Lung (tissue), 12 donors: ENCODE measurements around the gene DERA. TPM values are rescaled to one million over a fixed set of nuclear protein-coding genes. Genes with fewer than 3 reads are reported as not detected.
"Not testable (repeated sequence)": the region's sequence is repeated elsewhere in the genome, so short reads cannot be mapped to it uniquely, and the experiment has no call there.

Source experiments
- ATAC-seq: fragments of 200-7000 bp; cut with Tn5 transposase; one replicate; pipeline ENCODE4 v1.9.1; 2020; ENCODE audit warnings: moderate number of reproducible peaks; ENCODE audit not compliant: insufficient read depth, low FRiP score
- DNase-seq, 3 donors: peaks; one replicate each; pipeline ENCODE4 v3.0.0-alpha.2; 2013 to 2017
- H3K27ac ChIP-seq, 2 donors: one replicate each; pipeline ENCODE4 v1.5.1; 2013; ENCODE audit warnings: mild to moderate bottlenecking in 2 of 2, moderate library complexity in 2 of 2, control low read depth in 1 of 2, inconsistent platforms in 1 of 2, low read depth in 1 of 2, low read length in 1 of 2
- H3K27me3 ChIP-seq, 3 donors: one replicate each; pipeline ENCODE4 v1.5.1; 2013; ENCODE audit warnings: low read length in 2 of 3; ENCODE audit not compliant: control insufficient read depth in 3 of 3, insufficient read depth in 3 of 3
- H3K36me3 ChIP-seq, 4 donors: one replicate each; pipeline ENCODE4 v1.5.1; 2013; ENCODE audit warnings: low read length in 4 of 4, mild to moderate bottlenecking in 1 of 4, moderate library complexity in 1 of 4; ENCODE audit not compliant: control insufficient read depth in 4 of 4, insufficient read depth in 4 of 4
- H3K4me1 ChIP-seq, 5 donors: one replicate each; pipeline ENCODE4 v1.5.1; 2013; ENCODE audit warnings: low read length in 5 of 5, mild to moderate bottlenecking in 2 of 5, moderate library complexity in 1 of 5; ENCODE audit not compliant: control insufficient read depth in 5 of 5, insufficient read depth in 5 of 5
- H3K4me3 ChIP-seq: one replicate; pipeline ENCODE4 v1.5.1; 2013; ENCODE audit warnings: mild to moderate bottlenecking, control low read depth, moderate library complexity
- H3K9ac ChIP-seq, 2 donors: one replicate each; pipeline ENCODE4 v1.5.1; 2013; ENCODE audit warnings: low read length in 2 of 2, control low read depth in 1 of 2; ENCODE audit not compliant: insufficient read depth in 1 of 2
- H3K9me3 ChIP-seq, 4 donors: one replicate each; pipeline ENCODE4 v1.5.1; 2013; ENCODE audit warnings: low read length in 3 of 4, mild to moderate bottlenecking in 1 of 4, moderate library complexity in 1 of 4; ENCODE audit not compliant: control insufficient read depth in 4 of 4, insufficient read depth in 3 of 4
- WGBS, 2 donors: extraction: QIAGEN DNeasy Blood & Tissue Kit; methylation state at CpG; one replicate each; pipeline ENCODE4 v1.1.7; 2013; 5-methylcytosine and 5-hydroxymethylcytosine counted together
- polyA plus RNA-seq, 2 donors: library from polyadenylated mRNA; stranded (reverse); fragments of 200-250 nt; gene quantifications; one replicate each; pipeline ENCODE4 v1.2.1, GENCODE V29; 2013
- total RNA-seq, 2 donors: library from RNA; depleted of rRNA in 1 of 2; stranded (reverse); fragments of >200 nt in 1 of 2; gene quantifications; one replicate each; pipeline ENCODE4 v1.2.1, GENCODE V29; 2014 to 2021
- TF ChIP-seq, protein P1 (sequence below): IDR thresholded peaks from 2 replicates; pipeline ENCODE4 v1.5.1; 2012; ENCODE audit warnings: mild to moderate bottlenecking; ENCODE audit errors: control extremely low read depth, extremely low read depth
- donor health status: control.
- donor health status: control.
- donor health status: Bipolar disorder and iron deficiency.
- donor health status: healthy.
- donor health status: DM: yes; HTN: yes; CAD: no.

DERA gene
- total and polyA plus RNA-seq, 4 donors: 31.0 to 44.2 (median 34.8) TPM

GRCh38 chr12:15963271-15963670 is 52.1 kb downstream of the DERA start:
- Histone ChIP-seq H3K4me3 (no peak overlapping the region), H3K9me3 (peaks cover 0 to 2% (median 0%) of the 10 kb centered on the region in 4 donors), H3K27ac (no peak overlapping the region), H3K27me3 (no peaks in the 10 kb centered on the region), H3K4me1 (no peaks in the 10 kb centered on the region), H3K9ac (no peak overlapping the region), H3K36me3 (peaks cover 10 to 21% (median 15%) of the 10 kb centered on the region in 4 donors)
- DNase-seq (no peak), ATAC-seq (no peak)
- TF ChIP-seq, protein P1, sequence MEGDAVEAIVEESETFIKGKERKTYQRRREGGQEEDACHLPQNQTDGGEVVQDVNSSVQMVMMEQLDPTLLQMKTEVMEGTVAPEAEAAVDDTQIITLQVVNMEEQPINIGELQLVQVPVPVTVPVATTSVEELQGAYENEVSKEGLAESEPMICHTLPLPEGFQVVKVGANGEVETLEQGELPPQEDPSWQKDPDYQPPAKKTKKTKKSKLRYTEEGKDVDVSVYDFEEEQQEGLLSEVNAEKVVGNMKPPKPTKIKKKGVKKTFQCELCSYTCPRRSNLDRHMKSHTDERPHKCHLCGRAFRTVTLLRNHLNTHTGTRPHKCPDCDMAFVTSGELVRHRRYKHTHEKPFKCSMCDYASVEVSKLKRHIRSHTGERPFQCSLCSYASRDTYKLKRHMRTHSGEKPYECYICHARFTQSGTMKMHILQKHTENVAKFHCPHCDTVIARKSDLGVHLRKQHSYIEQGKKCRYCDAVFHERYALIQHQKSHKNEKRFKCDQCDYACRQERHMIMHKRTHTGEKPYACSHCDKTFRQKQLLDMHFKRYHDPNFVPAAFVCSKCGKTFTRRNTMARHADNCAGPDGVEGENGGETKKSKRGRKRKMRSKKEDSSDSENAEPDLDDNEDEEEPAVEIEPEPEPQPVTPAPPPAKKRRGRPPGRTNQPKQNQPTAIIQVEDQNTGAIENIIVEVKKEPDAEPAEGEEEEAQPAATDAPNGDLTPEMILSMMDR: no peak
- 94 to 95% methylated on average over 1 of the region's 1 CpG for WGBS, 2 donors

DNA sequence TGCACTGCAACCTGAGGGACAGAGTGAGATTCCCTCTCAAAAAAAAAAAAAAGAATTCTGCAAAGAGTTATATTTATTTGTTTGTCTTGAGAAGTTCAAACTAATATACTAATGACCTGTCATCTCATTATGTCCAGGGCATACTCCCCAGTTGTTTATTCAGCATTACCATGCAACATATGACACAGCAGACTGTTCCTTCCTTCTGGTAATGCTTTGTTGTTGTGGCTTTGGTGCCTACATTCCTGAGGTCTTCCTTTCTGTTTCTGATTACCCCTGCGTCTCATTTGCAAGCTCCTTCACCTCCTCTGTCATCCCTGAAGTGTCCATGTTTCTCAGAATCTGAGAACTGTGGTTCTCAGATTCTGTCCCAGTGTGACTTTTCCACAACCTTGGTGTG is 55.3 kb downstream of the DERA start:
- H3K9ac ChIP-seq: no peak overlapping the region
- TF ChIP-seq, protein P1: no peak
- no peaks in the 10 kb centered on the region for H3K4me1 ChIP-seq
- no peak overlapping the region for H3K4me3 ChIP-seq
- ATAC-seq: no peak
- 88 to 95% methylated on average over 1 of the region's 1 CpG for WGBS, 2 donors
- no peaks in the 10 kb centered on the region for H3K9me3 ChIP-seq
- no peak for DNase-seq
- no peaks in the 10 kb centered on the region for H3K27me3 ChIP-seq
- H3K27ac ChIP-seq: no peak overlapping the region
- H3K36me3 ChIP-seq: peaks cover 8 to 14% (median 12%) of the 10 kb centered on the region in 4 donors

- H3K4me3 ChIP-seq, DNase-seq, H3K27ac ChIP-seq, H3K4me1 ChIP-seq, H3K9ac ChIP-seq, H3K27me3 ChIP-seq, ATAC-seq, H3K9me3 ChIP-seq: not testable (repeated sequence)
- peaks cover 6 to 12% (median 11%) of the 10 kb centered on the region in 4 donors for H3K36me3 ChIP-seq
- 99 to 100% methylated on average over 3 of the region's 3 CpGs for WGBS, 2 donors
Measured at GRCh38 chr12:15967053-15967452, 55.9 kb downstream of the DERA start.

GRCh38 chr12:15971211-15971610 is 60.1 kb downstream of the DERA start:
- Histone ChIP-seq H3K4me1 (no peaks in the 10 kb centered on the region), H3K27ac (no peak overlapping the region), H3K4me3 (no peak overlapping the region), H3K9ac (no peak overlapping the region), H3K36me3 (peaks cover 4 to 11% (median 6%) of the 10 kb centered on the region in 4 donors), H3K9me3 (no peaks in the 10 kb centered on the region), H3K27me3 (no peaks in the 10 kb centered on the region)
- TF ChIP-seq, protein P1: no peak
- DNase-seq: no peak
- ATAC-seq: no peak
- 82 to 83% methylated on average over 3 of the region's 3 CpGs for WGBS, 2 donors
